Measurements from ENCODE around the gene TBC1D17.

TBC1D17 gene

GRCh38 chr19:49876422-49877019 is 981 bp upstream of the TBC1D17 start:
- DNase-seq (ENCODE audit: low read depth) = peak; percentile 99
- peak overlapping the region; percentile 99 for H3K4me3 ChIP-seq (replicated peaks; ENCODE audit: low read depth, low read length)
- TF ChIP-seq CTCF (IDR thresholded peaks at IDR 0.05; ENCODE audit: low read length, missing control alignments) = no peak

GRCh38 chr19:49877879-49878743 is 609 bp downstream of the TBC1D17 start:
- peak; percentile 98 for DNase-seq (ENCODE audit: low read depth)
- no peak for TF ChIP-seq CTCF (IDR thresholded peaks at IDR 0.05; ENCODE audit: low read length, missing control alignments)

GRCh38 chr19:49878744-49879070 is 1.2 kb downstream of the TBC1D17 start:
- peak overlapping the region; percentile 99 for H3K4me3 ChIP-seq (replicated peaks; ENCODE audit: low read depth, low read length)
- no peak for TF ChIP-seq CTCF (IDR thresholded peaks at IDR 0.05; ENCODE audit: low read length, missing control alignments)
- DNase-seq (ENCODE audit: low read depth) = no peak

More at GRCh38 chr19:49877879-49878743, 609 bp downstream of the TBC1D17 start:
- peak overlapping the region; percentile 99 for H3K4me3 ChIP-seq (replicated peaks; ENCODE audit: low read depth, low read length)

- no peak for TF ChIP-seq CTCF (IDR thresholded peaks at IDR 0.05; ENCODE audit: low read length, missing control alignments)
- no peak overlapping the region for H3K4me3 ChIP-seq (replicated peaks; ENCODE audit: low read depth, low read length)
- no peak for DNase-seq (ENCODE audit: low read depth)
Measured at GRCh38 chr19:49879243-49879963, 1.9 kb downstream of the TBC1D17 start.

- no peak for DNase-seq (ENCODE audit: low read depth)
- no peak overlapping the region for H3K4me3 ChIP-seq (replicated peaks; ENCODE audit: low read depth, low read length)
- TF ChIP-seq CTCF (IDR thresholded peaks at IDR 0.05; ENCODE audit: low read length, missing control alignments) = no peak
Measured at GRCh38 chr19:49880162-49880869, 2.8 kb downstream of the TBC1D17 start.

GRCh38 chr19:49881186-49881585 is 3.7 kb downstream of the TBC1D17 start:
- no peak overlapping the region for H3K4me3 ChIP-seq (replicated peaks; ENCODE audit: low read depth, low read length)
- DNase-seq (ENCODE audit: low read depth) = no peak
- TF ChIP-seq CTCF (IDR thresholded peaks at IDR 0.05; ENCODE audit: low read length, missing control alignments) = no peak
